Measurements from ENCODE around the gene NADK2. TPM values are rescaled to one million over a fixed set of nuclear protein-coding genes. Genes with fewer than 3 reads are reported as not detected.

The NADK2 gene
- total and polyA plus RNA-seq, 9 of the 15 experiments (the other 6 are each of a cell fraction or from before 2014, with no cell fraction given) = 10.6 to 41.0 (median 24.0) TPM

- TF ChIP-seq MITF (IDR thresholded peaks at IDR 0.05) = no peak
- TF ChIP-seq ZKSCAN3 (CRISPR knock-in tag; IDR thresholded peaks at IDR 0.05) = no peak
- no peak for TF ChIP-seq ZNF586 (CRISPR knock-in tag; conservative IDR thresholded peaks at IDR 0.05)
- no peak for TF ChIP-seq GATA2 (CRISPR knock-in tag; IDR thresholded peaks at IDR 0.05)
- no peak for TF ChIP-seq SMAD3 (CRISPR knock-in tag; conservative IDR thresholded peaks at IDR 0.05)
- no peak for TF ChIP-seq FOS (IDR thresholded peaks at IDR 0.05; ENCODE audit: extremely low read depth, insufficient read length)
- TF ChIP-seq RAD51 (IDR thresholded peaks at IDR 0.05; ENCODE audit: borderline replicate concordance, low read depth) = no peak
- TF ChIP-seq RAD21 (CRISPR knock-in tag; conservative IDR thresholded peaks at IDR 0.05 in 1 of 2, IDR thresholded peaks at IDR 0.05 in 1 of 2) = no peak
- TF ChIP-seq E2F8 (IDR thresholded peaks at IDR 0.05; ENCODE audit: low read depth, partially characterized antibody) = no peak
- TF ChIP-seq HCFC1 (IDR thresholded peaks at IDR 0.05; ENCODE audit: low read depth, low read length) = no peak
- no peak for TF ChIP-seq ZNF785 (CRISPR knock-in tag; IDR thresholded peaks at IDR 0.05)
- no peak for TF ChIP-seq RNF219 (CRISPR knock-in tag; IDR thresholded peaks at IDR 0.05)
- TF ChIP-seq ZBTB17 (CRISPR knock-in tag; IDR thresholded peaks at IDR 0.05) = no peak; the same call in 1 of the 2 replicates
- TF ChIP-seq GTF2E2 (tag; IDR thresholded peaks at IDR 0.05) = no peak; the same call in 1 of the 2 replicates
- TF ChIP-seq MIER1 (IDR thresholded peaks at IDR 0.05; ENCODE audit: low read depth) = 0 out of 2 replicates have a peak, but pooled peaks have one; percentile 38
- no peak for TF ChIP-seq HNRNPK (IDR thresholded peaks at IDR 0.05; ENCODE audit: low read depth, low read length, poor library complexity, severe bottlenecking)
- 0 out of 6 replicates have a peak, but pooled peaks of 1 of the 3 experiments have one; percentile 4 for TF ChIP-seq CTCF (IDR thresholded peaks at IDR 0.05 in 2 of 3, conservative IDR thresholded peaks at IDR 0.05 in 1 of 3; ENCODE audit: insufficient read depth in 2 of 3, low read depth in 1 of 3, low read length in 3 of 3)
- TF ChIP-seq NEUROD1 (IDR thresholded peaks at IDR 0.05; ENCODE audit: borderline replicate concordance, low read depth, low read length, partially characterized antibody) = no peak
- no peak; the same call in 1 of the 2 replicates for TF ChIP-seq ZNF121 (CRISPR knock-in tag; conservative IDR thresholded peaks at IDR 0.05)
- no peak for TF ChIP-seq BCL6 (CRISPR knock-in tag; IDR thresholded peaks at IDR 0.05)
Observed at GRCh38 chr5:36240779-36241630, 720 bp downstream of the NADK2 start (continued).

Measured in K562 (cell line).